ENCODE data around the gene TMEM140.

DNA sequence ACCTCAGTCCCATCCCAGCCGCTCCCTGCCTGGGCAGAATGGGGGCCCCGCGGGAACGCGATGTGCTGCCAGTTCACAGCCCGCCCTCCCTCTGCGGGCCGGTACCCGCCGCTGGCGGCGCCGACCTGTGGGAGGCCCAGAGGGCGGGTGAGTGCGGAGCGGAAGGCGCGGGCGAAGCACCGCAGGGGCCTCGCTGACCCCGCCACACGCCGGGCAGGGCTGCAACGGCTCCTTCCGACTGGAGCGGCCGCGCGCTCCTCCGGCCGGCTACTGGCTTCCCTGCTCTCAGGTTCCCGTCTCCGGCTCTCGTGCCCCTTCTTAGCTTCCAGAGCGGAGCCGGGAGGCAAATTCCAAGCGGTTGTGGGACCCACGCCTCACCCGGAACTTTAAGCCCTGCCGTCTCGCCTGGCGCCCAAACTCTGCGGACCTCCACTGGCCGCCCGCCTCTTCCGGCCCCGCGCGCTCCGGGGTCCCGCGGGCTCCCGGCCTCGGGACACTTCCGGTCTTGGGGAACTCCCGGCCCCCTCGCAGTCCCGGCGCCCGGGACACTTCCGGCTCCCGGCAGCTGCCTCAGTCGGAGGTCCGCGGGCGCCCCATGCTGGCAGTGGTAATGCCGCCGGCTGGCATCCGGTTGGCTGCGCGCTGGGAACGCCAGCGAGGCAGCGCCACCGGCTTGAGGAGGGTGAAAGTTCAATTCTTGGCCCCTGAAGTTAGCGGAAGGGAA lies 22.6 kb downstream of the TMEM140 start, which contains the start of gene CYREN:
- no peak for TF ChIP-seq NCOA2 (IDR thresholded peaks at IDR 0.05; ENCODE audit: partially characterized antibody in 2 of 2)
- TF ChIP-seq BHLHE40 (IDR thresholded peaks at IDR 0.05; ENCODE audit: low read length), result peak; percentile 49
- no peak for TF ChIP-seq FOS (IDR thresholded peaks at IDR 0.05; ENCODE audit: extremely low read depth, insufficient read length)
- no peak for TF ChIP-seq ZNF444 (CRISPR knock-in tag; IDR thresholded peaks at IDR 0.05)
- TF ChIP-seq EHMT2 (IDR thresholded peaks at IDR 0.05), result peak; percentile 78
- TF ChIP-seq EZH2 (IDR thresholded peaks at IDR 0.05; ENCODE audit: borderline replicate concordance, low read depth, low read length), result no peak
- TF ChIP-seq TAF1 (IDR thresholded peaks at IDR 0.05; ENCODE audit: control insufficient read depth, extremely low read depth, insufficient read depth, low read length, severe bottlenecking), result peak; percentile 93
- no peak for TF ChIP-seq NFYB (IDR thresholded peaks at IDR 0.05; ENCODE audit: extremely low read depth, insufficient read length)
- TF ChIP-seq, protein P1, sequence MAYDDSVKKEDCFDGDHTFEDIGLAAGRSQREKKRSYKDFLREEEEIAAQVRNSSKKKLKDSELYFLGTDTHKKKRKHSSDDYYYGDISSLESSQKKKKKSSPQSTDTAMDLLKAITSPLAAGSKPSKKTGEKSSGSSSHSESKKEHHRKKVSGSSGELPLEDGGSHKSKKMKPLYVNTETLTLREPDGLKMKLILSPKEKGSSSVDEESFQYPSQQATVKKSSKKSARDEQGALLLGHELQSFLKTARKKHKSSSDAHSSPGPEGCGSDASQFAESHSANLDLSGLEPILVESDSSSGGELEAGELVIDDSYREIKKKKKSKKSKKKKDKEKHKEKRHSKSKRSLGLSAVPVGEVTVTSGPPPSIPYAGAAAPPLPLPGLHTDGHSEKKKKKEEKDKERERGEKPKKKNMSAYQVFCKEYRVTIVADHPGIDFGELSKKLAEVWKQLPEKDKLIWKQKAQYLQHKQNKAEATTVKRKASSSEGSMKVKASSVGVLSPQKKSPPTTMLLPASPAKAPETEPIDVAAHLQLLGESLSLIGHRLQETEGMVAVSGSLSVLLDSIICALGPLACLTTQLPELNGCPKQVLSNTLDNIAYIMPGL (CRISPR knock-in tag; IDR thresholded peaks at IDR 0.05), result peak; percentile 78
- TF ChIP-seq HNRNPL (IDR thresholded peaks at IDR 0.05; ENCODE audit: low read depth, low read length), result peak; percentile 96; the same call in 1 of the 2 replicates
- 0 out of 2 replicates have a peak, but pooled peaks have one; percentile 51 for TF ChIP-seq CBFB (CRISPR knock-in tag; IDR thresholded peaks at IDR 0.05)
- TF ChIP-seq, protein P2, sequence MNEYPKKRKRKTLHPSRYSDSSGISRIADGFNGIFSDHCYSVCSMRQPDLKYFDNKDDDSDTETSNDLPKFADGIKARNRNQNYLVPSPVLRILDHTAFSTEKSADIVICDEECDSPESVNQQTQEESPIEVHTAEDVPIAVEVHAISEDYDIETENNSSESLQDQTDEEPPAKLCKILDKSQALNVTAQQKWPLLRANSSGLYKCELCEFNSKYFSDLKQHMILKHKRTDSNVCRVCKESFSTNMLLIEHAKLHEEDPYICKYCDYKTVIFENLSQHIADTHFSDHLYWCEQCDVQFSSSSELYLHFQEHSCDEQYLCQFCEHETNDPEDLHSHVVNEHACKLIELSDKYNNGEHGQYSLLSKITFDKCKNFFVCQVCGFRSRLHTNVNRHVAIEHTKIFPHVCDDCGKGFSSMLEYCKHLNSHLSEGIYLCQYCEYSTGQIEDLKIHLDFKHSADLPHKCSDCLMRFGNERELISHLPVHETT (CRISPR knock-in tag; conservative IDR thresholded peaks at IDR 0.05 in 1 of 2, IDR thresholded peaks at IDR 0.05 in 1 of 2), result peak in 1 of 2 experiments; percentile 99; a peak in 3 of 4 replicates
- peak; percentile 98 for TF ChIP-seq POLR2G (IDR thresholded peaks at IDR 0.05; ENCODE audit: low read depth, low read length)

Measured in K562 (cell line).